C4-2B (cell line): ENCODE measurements around the gene ADAM10.

Experiments
- CTCF ChIP-seq: fragments of 450-650 bp; conservative IDR thresholded peaks from 2 replicates; pipeline ENCODE4 v1.5.1; 2017; ENCODE audit warnings: mild to moderate bottlenecking
- ZFX ChIP-seq: fragments of 450-650 bp; IDR thresholded peaks from 2 replicates; pipeline ENCODE4 v1.6.1; 2017

GRCh38 chr15:58696738-58697137 lies 52.8 kb downstream of the ADAM10 start:
- TF ChIP-seq CTCF (no peak), ZFX (no peak)
